HG03439 (cell line): ENCODE data around the gene DHRS7C.
"Not testable (repeated sequence)": the region's sequence is repeated elsewhere in the genome, so short reads cannot be mapped to it uniquely, and the experiment has no call there.

Experiments
- ATAC-seq: cut with Tn5 transposase; IDR thresholded peaks from one replicate; pipeline ENCODE4 v1.9.1; 2021; ENCODE audit warnings: mild to moderate bottlenecking, moderate library complexity; ENCODE audit not compliant: unreplicated experiment

The DHRS7C gene

DNA sequence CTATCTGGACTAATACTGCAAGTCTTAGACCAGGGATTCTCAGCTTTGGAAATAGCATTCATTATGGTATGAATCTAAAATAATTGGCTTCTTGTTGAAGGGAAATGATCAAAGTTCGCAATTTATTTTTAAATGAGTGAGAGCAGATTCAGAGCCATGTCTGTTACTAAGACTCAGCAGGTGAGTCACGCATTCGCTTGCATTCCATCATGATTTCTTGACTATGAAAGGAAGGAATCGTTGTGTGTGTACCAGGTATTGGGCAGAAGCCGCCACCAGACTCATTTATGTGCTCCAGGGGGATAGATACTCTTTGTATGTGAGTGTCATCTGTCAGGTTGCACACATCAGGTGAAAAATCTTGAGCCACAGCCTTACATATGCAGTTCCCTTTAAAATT is 19.7 kb upstream of the DHRS7C start:
- no peak for ATAC-seq

DNA sequence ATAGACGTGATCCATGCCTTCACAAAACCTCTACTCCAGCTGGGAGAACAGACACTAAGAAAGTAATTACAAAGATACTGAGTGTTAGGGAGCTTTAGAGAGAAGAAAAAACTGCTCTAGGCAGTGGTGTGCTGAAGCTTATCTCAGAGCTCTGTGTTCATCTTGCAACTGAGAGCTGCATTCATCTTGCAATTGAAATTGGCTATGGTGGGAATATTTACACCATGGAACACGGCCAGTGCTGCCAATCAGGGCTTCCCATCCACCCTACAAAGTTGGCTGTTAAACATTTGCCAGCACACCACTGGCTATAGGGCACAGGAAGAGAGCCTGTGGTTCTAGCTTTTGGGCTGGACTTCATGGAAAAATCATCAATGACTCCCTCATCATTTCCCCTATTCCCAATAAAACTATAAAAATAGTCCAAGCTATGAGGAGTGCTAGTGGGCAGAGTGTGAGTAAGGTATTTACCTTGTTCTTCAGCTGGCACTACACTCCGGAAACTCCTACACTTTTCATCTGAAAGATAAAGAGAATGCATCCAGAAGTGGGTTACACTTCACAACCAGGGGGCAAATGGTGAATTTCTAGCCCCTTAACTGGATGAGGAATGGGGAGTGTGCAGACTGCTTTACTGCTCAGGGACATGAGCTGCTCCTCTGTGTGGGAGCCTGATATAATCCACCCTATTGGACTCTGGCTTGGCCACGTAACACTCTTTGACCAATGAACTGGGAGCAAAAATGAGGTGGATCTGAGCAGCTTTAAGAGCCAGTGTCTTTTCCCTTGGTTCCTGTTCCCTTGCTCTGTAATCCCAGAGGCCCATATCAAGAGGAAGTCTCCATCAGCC is 18.9 kb upstream of the DHRS7C start:
- no peak for ATAC-seq

DNA sequence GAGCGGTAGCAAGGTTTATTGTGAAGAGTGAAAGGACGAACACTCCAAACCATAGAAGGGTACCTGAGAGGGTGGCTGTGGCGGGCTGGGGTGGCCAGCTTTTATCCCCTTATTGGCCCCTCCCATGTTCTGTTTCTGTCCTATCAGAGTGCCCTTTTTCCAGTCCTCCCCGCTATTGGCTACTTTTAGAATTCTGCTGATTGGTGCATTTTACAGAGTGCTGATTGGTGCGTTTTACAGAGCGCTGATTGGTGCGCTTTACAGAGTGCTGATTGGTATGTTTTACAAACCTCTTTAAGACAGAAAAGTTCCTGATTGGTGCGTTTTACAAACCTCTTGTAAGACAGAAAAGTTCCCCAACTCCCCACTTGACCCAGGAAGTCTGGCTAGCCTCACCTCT is 18.0 kb upstream of the DHRS7C start:
- ATAC-seq = no peak

DNA sequence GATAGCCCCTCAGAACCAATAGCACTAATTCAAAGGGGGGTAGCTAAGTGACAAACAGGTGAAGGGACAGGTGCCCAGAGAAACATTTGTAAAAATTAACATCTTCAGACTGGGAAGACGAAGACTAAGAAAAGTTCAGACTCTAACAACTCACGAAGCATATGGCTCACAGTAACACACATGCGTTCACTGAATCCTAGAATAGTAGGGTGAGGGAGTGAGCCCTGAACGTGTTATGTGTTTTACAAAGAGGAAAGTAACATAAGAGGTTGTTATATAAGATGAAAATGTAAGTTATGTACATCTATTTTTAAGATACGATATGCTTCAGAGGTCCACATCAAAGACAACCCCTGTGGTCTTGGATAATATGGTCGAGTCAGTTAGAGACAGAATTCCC is 15.3 kb upstream of the DHRS7C start:
- no peak for ATAC-seq

DNA sequence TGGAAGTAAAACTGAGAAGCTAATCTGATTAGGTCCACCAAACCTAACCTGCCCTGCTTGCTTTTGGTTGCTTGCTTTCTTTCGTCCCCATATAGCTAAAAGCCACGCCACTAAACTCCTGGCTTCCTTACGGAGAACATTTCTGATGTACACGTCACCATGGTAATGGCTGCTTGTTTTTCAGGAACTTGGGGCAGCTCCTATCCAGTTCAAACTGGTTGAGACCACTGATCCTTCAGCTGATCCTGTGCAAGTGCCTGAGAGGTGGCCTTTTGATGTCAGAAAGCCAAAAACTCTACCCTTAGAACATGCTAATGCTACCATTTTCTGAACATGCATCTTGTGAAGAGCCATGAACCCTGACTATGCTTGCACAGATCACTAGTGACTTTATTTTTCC is 14.4 kb upstream of the DHRS7C start:
- ATAC-seq = no peak

DNA sequence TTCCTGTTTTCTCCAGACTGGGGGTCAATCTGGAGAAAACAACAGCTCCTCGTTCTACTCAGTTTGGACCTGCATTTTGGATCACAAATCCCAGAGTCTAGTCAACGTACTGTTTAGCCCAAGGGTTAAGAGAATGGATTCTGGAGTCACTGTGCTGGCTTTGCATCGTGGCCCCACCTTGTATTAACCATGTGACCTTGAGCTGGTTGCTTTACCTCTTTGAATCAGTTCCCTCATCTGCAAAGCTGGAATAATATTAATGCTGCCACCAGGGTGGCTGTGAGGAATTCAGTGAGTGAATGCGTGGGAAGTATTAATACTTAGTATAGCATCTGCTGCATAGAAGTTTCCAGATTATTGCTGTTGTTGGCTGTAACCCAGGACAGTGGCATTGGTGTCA is 11.3 kb upstream of the DHRS7C start:
- no peak for ATAC-seq

DNA sequence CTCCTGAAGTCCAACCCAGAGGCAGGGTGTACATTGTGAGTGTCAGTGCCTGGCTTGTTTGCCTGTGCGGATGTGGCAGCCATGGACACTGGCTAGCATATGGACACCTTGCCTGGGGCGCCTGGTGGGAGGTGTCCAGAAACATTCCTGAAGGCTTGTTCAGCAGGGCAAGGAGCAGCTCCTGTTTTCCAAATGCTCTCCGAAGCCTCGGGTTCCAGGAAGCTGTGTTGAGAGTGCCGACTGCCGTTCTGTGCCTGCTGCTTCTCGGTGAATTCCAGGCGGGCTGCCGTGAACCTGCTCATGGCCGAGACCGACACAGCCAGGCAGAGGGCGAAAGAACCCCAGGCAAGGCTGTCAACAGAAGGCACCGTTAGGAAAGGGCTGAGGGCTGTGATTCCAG is 10.9 kb upstream of the DHRS7C start:
- no peak for ATAC-seq

DNA sequence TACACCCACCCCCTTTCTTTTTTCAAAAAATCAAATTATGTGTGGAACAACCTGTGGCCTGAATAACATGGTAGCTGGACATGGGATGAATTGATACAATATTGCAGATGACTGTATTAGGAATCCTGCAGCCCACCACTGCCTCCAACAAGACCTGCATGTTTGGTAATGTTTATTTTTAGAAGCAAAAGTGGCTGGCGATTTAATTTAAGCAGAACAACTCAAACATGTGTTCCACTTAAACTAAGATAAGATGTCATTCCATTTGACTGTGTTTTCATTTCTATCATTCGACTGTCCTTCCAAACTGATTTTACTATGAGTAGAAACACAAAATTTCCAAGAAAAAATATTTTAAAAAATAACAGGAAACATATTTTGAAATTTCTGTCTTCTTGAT is 10.1 kb upstream of the DHRS7C start:
- ATAC-seq = no peak

DNA sequence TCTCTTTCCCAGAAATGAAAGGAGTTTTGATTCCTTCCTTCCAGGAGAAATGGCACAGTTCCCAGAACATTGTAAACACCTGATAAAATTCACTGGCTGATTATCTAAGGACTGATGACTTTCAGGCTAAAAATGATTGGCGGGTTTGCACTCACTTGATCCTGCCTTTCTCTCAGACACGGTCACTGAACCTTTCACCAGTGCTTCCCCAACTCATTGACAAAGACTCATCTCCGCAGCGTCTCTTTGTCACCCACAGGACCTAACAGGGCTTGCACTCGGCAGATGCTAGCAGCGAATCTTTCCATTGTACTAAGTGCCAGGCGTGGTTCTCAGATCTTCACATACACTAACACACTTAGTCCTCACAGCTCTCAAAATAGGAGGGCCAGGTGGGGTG is 7.3 kb upstream of the DHRS7C start:
- no peak for ATAC-seq

DNA sequence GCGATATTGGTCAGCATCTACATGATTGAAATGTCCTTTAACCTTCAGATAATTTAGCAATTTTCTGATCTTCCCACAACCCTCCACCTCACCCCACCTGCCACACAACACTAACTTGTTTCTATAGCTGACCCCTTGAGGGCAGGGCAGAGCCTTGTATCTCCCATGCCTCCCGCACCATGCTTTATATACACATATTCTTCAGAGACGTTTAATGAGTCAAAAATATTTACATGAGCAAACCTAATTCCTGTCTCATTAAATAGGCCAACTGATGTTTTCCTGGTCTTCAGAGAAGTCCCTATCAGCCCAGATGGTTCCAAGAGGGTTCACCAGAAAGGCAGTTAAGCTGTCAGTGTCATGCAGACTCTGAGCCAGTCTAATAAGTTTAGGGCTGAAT is 6.6 kb upstream of the DHRS7C start:
- ATAC-seq = no peak

DNA sequence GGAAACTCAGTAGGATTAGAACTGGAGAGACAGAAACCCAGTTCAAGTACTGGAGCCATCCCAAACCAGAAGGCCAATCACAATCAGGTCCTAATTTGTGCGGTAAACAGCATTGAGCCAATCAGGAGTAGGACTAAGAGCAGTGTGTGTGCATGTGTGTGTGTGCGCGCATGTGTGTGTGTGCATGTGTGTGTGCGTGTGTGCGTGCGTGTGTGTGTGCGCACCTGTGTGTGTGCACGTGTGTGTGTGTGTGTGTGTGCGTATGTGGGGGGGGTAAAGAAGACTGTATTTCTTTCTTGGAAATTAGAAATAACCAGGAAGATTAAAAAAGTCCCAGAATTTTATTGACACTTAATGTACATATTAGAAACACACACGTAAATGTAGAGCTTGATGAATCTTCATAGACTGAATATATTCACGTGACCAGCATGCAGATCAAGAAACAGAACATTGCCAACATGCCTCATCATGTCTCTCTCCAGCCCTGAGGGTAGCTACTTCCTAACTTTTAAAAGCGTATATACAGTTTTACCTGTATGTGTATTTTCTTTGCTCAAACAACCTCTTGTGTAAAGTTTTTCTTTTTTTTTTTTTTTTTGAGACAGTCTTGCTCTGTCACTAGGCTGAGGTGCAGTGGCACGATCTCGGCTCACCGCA is 919 bp upstream of the DHRS7C start:
- ATAC-seq = no peak

DNA sequence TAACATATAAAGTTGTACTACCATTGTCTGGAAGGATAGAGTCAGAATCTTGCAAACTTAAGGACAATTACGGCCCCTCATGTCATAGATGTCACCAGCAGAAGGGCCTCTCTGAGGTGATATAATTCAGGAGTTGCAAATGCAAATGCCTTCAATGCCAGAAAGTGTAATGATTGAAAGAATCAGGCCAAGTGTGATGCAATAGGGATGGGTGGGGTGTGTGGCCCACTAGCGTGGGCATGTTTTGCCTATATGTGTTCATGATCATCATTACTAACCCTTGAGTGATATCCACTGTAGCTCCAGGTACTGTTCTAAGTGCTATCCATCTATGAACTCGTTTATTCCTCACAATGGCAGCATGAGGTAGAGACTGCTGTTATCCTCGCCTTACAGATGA is 1.1 kb downstream of the DHRS7C start:
- ATAC-seq = no peak

DNA sequence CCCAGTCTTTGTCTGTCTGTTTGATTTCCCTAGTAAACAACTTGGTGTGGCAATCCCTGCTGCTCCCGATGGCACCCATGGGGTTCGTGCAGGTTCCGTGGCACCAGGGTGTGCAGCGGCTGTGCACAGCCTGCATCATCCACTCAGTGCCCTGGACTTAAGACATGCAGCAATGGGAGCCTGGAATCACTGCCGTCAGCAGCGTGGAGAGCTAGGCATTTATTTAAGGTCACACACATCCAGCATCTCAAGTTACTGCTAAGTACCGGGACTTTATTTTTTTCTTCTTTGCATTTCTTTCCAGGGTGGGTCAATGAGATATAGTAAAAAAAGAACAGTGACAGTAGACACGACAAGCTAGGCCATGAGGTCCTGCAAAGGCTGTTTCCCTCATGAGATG is 2.8 kb downstream of the DHRS7C start:
- no peak for ATAC-seq

DNA sequence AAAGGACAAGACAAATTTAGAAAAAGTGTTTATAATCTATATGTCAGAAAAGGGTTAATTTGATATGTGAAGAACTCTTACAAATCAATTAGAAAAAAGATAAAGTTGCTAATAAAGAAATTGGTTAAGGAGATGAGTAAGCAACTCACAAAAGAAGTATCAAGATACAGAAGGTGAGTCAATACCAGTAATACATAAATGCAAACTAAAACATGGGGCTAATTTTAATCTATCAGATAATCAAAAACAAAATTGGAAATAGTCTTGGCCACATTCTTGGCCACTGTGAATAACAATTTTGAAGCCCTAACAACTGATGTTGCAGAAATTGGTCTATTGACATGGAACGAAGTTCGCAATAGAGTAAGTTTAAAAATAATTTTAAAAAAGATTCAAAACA is 6.8 kb downstream of the DHRS7C start:
- ATAC-seq = no peak

DNA sequence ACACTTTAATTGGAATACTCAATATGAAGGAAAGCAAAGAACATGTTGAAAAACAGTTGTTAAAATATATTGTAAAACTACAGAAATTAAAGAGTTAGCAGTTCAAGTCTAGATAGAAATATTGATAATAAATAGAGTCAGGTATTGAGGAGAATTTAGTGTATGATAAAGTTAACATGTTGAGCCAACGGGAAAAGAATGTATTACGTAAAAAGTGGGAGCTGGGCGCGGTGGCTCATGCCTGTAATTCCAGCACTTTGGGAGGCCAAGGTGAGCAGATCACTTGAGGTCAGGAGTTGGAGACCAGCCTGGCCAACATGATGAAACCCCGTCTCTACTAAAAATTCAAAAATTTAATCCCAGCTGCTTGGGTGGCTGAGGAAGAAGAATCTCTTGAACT is 7.9 kb downstream of the DHRS7C start:
- not testable (repeated sequence) for ATAC-seq

DNA sequence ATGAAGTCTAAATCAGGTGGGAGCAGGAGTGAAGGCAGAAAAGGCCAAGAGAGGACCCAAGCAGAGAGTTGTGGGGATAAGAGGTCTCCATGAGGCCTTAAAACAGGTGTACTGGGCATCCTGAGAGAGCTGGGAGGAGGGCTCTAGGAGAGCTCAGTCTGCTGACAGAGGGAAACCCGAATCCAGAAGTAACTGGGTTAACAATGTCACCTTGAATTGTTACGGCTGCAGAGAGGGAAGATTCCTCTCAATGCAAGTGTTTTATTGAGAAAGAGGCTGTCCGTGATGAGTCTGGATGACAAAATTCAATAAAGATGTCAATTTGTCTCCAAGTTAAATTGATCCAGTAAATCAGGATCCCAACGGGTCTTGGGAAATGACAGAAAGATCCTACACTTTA is 8.3 kb downstream of the DHRS7C start:
- ATAC-seq = no peak

DNA sequence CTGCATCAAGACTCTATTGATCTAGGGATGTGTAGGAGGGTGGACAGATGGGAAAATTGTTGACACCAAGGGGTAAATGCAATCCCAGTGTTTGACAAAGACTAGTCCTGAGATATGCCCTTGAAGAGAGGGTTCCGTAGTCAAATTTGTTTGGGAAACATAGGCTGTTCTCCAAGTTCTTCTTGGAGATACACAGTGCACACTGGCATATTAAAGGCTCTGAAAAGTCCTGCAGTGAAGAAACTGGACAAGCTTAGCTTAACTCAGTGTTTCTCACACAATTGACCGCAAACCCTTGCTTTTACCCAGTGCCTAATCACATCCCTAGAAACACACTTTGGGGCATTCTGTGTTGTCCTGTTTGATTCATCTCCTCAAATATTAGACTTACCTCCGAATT is 10.8 kb downstream of the DHRS7C start:
- ATAC-seq = no peak

DNA sequence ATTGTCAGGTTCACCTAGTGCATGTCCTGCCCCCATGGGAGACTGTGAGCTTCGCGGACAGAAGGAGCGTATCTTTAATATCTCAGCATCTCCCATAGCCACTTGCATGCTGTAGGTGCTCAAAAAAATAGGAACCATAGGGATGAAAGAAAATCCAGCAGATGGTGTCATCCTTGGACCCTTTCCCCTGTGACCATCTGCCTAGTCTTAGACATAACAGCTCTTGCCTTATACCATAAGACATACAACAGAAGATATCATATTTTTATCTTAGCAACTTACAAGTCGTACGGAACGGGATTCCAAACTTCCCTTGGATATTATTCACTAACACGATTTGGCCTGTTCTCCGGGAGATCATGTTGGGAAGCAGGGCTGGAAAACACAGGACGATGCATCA is 14.5 kb downstream of the DHRS7C start:
- no peak for ATAC-seq

DNA sequence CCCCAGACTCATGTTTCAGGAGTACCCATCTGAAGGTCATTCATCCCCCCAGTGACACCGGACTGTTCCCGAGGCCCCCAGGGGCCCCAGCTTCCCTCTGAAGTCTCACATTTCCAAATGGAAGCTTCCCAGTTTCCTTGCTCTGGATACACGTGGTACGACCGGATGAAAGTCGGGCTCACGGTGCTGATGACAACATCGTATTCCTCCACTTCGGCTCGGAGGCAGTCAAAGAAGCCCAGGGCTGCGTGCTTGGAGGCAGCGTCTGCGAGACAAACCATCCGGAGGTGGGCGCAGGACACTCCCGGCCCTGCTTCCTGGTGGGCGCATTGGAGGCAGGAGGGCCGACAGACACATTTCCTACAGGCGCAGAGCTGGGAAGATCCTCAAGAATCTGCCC is 18.7 kb downstream of the DHRS7C start:
- ATAC-seq = no peak

DNA sequence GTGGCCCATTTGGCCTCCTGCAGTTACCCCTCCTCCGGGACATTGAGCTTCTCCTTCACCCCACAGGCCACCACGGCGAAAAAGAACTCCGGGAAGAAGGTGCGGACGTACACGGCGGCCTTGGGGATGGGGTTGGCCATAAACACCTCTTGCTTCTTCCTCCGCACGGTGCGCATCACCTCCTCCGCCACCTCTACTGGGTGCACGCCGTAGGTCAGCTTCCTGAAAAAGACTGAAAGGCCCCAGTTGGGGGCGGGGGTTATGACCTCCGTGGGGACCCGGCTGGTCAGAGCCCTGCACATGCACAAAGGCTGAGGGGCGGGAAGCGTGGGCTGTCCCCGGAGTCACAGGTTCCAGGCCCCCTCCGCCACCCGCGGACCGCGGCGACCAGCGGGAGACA is 19.9 kb downstream of the DHRS7C start:
- ATAC-seq = no peak

DNA sequence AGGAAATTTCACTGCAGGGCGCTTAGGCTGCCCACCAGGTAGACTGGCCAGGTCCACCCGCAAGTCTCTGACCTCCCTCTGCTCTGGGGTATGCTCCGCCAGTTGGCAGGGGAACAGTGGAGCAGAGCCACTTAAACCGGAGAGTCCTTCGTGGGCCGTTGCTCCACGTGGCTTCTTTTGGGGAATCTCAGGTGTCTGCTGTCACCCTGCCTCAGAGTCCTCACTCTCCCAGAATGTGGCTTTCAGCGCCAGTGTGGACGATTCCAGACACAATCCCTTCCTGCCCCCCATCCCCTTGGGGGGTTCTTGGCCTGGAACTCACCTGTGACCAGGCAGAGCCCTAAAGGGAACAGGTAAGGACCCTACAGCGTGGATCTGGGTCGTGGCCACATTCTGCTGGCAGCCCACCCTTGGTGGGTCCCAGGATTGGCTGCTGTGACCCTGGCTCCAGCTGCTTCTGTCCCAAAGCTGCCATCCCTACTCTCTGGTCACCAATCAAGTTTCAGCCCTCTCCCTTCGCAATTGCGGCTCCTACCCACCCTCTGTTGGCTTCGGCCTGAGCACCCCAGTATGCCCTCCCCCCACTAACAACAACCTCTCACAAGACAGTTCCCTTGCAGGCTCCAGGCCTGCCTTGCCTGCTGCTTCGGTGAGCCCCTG is 22.2 kb downstream of the DHRS7C start:
- no peak for ATAC-seq

DNA sequence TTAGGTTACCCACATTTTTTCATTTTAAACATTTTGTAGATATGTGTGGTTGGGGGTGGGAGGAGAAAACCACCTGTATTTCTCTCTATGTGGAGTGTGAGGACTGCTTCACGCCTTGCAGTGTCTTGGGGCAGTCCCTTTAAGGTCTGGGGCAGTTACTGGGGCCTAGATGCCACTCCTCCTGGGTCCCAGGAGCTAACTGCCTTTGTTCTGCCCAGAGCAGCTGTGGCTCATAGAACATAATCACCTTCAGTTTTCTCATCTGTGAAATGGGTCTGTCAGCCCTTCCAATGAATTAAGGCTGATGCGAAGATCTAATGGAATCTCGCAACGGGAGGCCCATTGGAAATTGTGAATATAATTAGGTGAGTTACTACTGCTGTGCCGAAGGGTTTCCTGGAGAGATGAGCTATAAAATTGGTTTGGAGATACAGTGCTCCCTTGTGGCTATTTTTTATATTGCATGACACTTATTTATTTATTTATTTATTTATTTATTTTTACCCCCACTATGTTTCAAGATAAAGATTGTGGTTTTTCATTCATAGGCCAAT is 22.9 kb downstream of the DHRS7C start:
- no peak for ATAC-seq
